ENCODE data around the gene FAM193A.
A peak's percentile ranks its signal among the peaks of the same experiment; 100 is the strongest.
"Not testable (repeated sequence)": the region's sequence is repeated elsewhere in the genome, so short reads cannot be mapped to it uniquely, and the experiment has no call there.

The FAM193A gene

DNA sequence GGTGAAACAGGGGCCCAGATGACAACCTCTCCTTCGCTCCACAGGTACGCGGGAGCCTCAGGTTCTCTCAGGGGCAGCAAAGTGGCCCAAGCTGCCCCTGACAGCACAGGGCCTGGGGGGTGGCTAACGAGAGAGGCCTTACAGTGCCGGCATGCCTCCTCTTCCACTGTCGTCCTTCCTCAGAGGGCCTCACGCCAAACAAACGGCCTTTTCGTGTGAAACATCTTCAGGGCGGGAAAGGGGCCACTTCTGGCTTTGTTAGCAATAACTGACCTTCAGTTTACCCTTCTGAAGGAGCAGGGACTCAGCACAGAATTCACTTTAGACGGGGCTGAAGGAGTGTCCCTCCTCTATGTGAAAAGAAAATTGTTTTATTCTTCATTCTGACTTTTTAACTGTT is 21.5 kb upstream of the FAM193A start:
- DNase-seq (ENCODE audit: low read depth in 2 of 2) = not testable (repeated sequence)

DNA sequence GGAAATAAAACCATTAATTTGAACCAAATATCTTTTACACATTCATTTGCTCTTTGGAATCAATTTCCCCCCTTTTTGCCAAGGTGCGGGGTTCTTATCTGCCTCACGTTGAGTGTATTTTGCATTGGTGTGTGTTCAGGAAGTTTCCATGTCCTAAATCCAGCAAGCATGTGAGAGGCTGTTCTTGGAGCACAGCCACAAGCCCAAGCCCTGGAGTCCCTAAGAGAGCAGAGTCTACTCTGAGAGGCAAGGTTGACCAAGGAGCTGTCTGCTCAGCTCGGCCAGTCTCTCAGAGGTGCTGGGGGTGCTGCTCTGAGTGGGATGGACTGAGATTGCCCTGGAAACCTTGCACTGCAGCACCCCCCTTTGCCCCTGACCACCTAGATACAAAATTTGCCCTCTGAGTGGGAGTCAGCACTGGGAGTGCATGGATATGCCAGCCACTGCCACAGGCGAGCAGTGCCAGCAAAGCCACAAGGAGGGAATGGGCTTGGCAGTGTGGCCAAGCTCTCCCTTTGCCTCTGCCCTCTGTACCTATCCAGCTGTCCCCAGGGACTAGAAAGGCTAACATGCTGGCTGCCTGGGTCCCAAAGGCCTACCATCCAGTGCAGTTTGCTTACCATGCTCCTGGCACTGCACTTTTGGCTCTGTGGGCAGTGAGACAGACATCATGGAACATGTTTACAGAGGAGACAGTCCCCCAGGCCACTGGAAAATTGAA is 20.5 kb upstream of the FAM193A start:
- no peak for DNase-seq (ENCODE audit: low read depth in 2 of 2)

DNA sequence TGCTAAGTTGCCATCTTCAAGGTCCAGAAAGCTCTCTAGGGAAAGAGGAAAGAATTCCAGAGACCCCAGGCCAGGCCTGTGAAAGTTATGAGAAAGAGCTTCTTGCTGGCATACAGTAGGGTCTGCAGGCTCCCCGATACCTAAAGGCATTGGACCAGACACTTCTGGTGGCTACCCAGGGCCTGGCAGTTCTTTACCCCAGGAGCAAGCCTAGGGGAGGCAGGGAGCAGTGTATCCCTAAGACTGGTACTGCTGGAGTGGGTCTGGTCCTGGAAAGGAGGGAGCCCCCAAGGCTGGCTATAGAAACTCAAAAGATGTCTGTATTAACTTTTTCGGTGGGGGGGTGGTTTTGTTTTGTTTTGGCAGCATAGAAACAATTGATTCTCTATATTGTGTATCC is 19.8 kb upstream of the FAM193A start:
- no peak for DNase-seq (ENCODE audit: low read depth in 2 of 2)

DNA sequence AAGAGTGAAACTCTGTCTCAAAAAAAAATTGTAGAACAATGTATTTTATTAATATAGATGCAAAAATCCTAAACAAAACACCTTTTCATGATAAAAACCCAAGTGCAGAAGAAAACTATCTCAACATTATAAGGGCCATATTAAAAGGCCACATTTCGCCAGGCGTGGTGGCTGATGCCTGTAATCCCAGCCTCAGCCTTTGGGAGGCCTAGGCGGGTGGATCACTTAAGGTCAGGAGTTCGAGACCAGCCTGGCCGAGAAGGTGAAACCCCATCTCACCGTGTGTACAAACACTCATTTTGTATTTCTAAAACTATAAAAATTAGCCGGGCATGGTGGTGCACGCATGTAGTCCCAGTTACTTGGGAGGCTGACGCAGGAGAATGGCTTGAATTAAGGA is 9.9 kb upstream of the FAM193A start:
- DNase-seq (ENCODE audit: low read depth in 2 of 2) = no peak

DNA sequence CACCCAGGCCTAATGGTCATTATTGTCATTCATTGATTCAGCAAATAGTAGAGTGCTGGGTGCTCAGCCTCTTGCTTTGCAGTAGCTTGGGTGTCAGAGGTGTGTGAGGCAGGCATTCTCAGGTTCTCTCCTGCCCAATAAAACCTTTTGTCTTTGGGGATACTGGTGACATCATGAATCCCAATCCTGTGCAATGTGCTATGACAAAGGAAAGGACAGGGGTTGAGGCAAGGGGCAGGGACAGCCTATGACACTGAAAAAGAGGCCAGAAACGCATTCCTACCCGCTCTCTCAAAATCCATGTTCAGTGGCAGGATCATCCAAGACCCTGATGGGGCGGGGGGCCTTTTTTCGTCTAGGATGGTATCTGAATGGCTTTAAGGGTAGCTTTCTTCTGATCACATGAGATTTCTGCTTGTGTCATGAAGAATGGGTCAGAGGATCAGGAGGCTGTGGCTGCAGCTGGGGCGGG is 1.5 kb upstream of the FAM193A start:
- no peak for DNase-seq (ENCODE audit: low read depth in 2 of 2)

DNA sequence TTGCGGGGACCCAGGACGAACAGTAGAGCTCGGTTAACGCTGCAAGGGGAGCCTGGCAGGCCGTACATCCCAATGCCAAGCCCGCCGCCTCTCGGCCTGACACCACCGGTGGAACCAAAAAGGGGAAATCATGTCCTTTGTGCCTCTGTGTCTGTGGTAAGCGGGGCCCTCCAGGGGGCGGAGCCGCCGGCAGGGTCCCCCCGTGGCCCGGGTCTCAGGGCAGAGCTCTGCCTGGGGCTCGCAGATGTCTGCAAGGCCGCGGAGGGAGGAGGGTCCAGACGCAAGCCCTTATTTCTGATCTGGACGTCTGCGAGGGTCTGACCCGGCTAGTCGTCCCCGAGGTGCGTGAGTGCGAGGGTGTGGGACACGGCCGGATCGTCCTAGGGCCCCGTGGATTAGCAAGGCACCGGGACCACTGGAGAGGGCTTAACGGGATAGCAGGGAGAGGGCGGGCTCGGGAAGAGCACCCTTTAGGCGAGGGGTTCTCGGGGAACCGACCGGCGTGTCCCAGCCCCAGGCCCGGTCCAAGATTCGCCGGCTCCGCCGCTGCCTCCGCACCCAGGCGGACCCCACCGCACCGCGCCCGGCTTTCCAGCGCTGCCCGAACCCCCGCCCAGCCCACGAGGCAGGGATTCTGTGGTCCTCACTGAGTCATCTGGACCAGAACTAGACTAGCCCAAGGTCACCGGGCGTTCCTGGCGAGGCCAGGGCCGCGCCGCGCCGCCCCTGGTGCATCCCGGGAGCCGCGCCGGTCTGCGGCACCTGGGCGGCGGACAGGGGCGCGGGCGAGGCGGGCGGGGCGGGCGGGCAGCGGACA is 863 bp upstream of the FAM193A start:
- DNase-seq (ENCODE audit: low read depth in 2 of 2) = peak; percentile 23 to 43

DNA sequence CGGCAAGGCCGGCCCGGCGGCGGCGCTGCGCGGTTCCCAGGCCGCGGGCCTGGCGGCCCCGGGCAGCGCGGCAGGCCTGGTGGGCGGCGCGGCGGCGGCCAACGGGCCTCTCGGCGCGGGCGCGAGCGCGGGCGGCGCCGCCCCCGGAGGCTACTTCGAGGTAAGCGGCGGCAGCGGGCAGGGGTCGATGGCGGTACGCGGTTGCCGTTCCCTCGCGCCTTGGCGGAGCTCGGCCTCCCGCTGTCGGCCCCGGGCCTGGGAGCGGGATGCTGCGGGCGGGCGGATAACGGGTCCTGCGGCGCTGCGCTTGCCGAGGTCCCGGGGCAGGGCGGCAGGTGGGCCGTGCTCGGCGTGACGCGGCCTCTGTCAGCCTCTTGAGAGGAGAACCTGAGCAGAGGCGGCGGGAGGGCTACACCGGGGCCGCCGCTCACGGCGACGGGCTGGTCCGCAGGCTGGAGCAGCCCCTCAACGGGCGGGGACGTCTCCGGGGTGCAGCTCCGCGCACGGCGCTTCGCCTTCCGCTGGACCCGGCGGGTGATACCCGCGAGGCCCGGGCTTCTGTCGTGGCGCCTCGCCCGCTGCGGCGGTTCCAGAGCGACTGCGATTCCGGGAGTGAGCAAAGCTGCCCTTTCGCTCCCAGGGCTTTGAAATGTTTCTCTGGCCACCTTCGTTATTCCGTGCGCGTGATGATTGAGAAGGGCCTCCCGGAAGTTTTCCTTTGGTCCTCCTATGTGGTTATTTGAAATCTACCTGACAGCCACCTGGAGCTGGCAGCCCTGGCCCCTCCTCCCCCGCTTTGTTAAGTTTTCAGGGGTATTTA is 774 bp downstream of the FAM193A start:
- DNase-seq (ENCODE audit: low read depth in 2 of 2) = peak; percentile 24 to 37

DNA sequence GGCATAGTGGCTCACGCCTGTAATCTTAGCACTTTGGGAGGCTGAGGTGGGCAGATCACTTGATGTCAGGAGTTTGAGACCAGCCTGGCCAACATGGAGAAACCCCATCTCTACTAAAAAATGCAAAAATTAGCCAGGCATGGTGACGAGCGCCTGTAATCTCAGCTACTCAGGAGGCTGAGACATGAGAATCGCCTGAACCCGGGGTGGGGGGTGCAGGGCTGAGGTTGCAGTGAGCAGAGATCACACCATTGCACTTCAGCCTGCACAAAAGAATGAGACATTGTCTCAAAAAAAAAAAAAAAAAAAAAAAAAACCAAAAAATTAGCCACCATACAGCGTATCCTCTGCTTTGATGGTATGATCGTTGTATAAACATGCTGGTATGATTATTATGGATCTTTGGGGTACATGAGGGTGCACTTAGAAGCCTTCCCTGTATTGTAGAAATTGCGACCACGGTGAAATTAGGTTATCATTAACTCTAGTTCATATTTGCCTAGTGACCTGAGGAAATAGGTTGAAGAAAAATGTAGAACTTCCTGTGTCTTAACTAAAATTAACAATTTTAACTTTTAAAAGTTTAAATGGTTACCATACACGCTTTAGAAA is 7.2 kb downstream of the FAM193A start:
- DNase-seq (ENCODE audit: low read depth in 2 of 2) = not testable (repeated sequence)

DNA sequence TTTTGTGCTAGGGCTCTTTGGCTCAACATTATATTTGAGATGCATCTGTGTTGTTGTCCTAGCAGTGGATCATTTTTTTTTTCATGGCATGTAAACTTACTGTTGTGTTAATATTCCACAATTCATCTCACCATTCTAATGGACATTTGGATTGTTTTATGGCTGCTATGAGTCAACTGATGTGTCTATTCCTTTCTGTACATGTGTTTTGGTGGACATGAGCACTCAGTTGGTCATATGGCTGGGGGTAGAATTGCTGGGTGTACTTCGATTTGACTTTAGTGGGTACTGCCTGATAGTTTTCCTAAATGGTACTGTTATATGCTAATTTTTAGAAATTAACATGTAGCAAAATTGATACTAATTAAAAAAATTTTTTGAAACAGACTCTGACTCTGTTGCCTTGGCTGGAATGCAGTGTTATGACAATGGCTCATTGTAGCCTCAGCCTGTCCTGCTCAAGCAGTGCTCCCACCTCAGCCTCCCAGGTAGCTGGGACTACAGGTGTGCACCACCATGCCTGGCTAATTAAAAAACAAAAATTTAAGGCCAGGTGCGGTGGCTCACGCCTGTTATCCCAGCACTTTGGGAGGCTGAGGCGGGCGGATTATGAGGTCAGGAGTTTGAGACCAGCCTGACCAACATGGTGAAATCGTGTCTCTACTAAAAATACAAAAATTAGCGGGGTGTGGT is 9.0 kb downstream of the FAM193A start:
- DNase-seq (ENCODE audit: low read depth in 2 of 2) = no peak

DNA sequence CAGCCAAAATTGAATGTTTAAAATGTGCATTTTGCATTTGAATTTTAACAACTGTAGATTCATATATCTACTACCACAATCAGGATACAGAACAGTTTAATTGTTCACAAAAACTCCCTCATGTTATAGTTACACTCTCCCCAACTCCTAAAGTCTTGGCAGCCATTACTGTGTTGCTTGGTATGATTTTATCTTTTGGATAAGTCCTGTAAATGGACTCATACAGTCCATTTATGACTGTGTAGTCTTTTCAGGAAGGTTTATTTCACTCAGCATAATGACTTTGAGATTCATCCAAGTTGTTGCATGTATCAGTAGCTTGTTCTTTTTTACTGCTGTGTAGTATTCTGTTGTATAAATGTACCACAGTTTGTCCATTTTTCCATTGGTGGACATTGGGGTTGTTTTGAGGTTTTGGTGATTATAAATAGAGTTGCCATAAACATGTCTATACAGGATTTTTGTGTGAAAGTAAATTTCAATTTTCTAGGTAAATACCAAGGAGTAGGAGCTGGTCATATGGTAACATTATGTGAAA is 9.9 kb downstream of the FAM193A start:
- DNase-seq (ENCODE audit: low read depth in 2 of 2) = no peak

DNA sequence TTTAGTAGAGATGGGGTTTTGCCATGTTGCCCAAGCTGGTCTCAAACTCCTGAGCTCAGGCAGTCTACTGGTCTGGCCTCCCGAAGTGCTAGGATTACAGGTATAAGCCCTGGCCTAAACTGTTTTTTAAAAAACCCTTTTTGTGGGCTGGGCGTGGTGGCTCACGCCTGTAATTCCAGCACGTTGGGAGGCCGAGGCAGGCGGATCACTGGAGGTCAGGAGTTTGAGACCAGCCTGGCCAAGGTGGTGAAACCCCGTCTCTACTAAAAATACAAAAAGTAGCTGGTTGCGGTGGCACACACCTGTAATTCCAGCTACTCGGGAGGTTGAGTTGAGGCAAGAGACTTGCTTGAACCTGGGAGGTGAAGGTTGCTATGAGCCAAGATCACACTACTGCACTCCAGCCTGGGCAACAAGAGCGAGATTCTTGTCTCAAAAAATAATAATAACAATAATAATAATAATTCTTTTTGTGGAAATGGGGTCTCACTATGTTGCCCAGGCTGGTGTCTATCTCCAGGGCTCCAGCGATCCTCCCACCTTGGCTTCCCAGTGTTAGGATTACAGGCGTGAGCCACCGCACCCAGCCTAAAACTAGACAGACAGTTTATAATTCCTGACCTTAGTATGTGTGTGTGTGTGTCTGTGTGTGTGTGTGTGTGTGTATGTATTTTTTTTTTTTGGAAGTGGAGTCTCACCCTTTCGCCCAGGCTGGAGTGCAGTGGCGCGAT is 10.7 kb downstream of the FAM193A start:
- not testable (repeated sequence) for DNase-seq (ENCODE audit: low read depth in 2 of 2)

DNA sequence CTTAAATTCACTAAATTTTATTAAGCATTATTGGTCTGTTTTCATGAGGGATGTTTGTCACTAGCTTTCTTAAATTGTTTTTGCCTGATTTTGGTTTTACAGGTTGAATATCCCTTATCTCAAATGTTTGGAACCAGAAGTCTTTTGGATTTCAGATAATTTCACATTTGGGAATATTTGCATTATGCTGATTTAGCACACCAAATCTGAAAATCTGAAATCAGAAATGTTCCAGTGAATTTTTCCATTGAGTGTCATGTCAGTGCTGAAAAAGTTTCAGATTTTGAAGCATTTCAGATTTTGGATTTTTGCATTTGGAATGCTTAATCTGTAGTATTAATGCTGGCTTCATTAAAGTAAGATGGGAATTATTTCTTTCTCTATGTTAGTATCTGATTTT is 14.7 kb downstream of the FAM193A start:
- DNase-seq (ENCODE audit: low read depth in 2 of 2) = no peak

DNA sequence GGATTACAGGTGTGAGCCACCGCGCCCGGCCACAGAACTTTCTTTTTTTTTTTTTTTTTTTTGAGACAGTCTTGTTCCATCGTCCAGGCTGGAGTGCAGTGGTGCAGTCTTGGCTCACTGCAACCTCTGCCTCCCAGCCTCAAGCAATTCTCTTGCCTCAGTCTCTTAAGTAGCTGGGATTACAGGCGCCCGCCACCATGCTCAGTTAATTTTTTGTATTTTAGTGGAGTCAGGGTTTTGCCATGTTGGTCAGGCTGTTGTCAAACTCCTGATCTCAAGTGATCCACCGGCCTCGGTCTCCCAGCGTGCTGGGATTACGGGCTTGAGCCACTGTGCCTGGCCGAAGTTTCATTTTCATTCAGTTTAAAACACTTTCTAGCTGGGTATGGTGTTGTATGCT is 16.4 kb downstream of the FAM193A start:
- DNase-seq (ENCODE audit: low read depth in 2 of 2) = no peak

DNA sequence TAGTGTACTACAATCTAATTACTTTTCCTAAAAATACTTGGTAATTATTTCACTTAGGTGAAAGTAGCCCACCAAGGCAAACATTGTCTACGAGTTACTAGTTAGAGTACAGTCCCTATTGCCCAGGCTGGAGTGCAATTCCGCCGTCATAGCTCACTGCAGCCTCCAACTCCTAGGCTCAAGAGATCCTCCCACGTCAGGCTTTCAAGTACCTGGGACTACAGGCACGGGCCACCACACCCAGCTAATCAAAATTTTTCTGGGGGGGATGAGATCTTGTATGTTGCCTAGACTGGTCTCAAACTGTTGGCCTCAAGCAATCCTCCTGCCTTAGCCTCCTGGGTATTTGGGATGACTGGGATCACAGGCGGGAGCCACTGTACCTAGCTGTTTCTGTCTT is 21.9 kb downstream of the FAM193A start:
- no peak for DNase-seq (ENCODE audit: low read depth in 2 of 2)

DNA sequence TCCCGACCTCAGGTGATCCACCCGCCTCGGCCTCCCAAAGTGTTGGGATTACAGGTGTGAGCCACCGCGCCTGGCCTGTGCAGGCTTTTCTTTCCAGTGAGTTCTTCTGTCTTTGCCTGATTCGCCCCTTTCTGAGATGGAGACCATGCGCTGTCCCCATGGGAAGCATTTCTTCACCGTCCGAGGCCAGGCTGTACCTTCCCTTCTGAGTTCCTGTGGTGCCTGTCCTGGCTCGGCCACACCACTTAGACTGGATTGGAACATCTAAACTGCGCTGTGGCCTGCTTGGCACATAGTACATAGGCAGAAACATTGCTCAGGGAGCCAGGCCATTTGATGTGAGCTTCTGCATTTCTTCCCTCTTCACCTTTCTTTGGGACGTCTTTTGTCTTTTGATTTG is 23.7 kb downstream of the FAM193A start:
- no peak for DNase-seq (ENCODE audit: low read depth in 2 of 2)

DNA sequence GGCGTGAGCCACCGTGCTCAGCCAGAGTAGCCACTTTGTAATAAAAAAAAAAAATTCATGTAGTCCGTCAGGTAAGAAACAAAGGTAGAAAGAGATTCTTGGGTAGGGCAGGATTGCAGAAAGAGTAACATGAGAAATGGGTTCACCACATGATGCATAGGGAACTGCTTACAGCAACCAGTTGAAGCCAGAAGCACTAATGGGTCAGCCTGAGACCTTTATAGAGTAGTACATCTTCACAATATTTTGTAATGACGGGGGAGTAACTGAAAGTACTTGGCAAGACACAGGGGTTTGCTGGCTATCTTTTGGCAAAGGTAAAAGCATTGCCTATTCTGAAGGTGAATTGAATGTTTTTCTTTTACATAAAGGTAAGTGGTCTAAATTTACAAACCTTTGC is 29.1 kb downstream of the FAM193A start:
- no peak for DNase-seq (ENCODE audit: low read depth in 2 of 2)

DNA sequence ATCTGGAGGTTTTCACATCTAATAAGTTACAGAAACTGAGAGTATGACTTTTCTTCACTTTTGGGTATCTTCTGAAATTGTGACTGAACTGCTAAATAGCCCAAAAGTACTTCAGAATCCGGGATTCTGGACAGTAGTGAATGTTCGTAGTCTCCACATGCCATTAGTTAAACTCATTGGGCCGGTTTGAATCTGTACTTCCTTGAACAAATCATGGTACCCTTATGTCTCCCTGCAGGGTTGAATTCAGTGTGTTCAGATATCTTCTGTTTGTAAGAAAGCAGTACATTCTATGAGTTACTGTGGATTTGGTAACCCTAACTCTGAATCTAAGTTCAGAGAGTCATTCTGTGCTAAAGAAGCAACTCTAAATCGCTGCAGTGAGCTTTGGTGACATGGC is 33.6 kb downstream of the FAM193A start:
- no peak for DNase-seq (ENCODE audit: low read depth in 2 of 2)

DNA sequence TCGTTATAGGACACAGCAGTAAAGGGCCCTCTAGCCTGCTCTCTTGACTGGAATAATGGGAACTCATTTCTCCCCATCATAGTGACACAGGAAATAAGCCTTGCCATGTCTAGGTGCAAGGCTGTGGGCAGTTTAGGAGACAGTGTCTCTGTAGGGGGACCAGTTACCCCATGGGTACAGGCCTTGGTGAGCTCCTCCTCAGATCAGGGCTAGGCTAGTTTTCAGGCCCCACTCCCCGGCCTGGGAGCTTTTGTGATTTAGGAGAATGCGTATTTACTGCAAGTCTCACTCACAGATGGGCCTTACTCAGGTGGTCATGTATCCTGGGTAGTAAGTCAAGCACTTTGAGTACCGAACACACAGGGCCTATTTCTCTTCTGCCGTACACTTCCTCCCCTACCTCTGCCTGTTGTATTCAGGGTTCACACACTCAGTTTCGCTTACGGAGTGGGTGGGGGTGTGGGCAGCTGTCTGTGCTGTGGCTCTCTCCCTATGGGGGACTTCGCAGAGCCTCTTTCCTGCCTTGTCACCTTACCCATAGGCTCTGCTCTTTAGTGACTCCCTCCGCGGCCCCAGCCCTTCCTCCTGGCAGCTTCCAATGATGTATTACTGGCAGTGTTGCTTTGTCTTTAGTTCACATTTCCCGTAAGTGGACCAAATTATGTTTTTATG is 34.2 kb downstream of the FAM193A start:
- peak; percentile 5 to 32 for DNase-seq (ENCODE audit: low read depth in 2 of 2)

DNA sequence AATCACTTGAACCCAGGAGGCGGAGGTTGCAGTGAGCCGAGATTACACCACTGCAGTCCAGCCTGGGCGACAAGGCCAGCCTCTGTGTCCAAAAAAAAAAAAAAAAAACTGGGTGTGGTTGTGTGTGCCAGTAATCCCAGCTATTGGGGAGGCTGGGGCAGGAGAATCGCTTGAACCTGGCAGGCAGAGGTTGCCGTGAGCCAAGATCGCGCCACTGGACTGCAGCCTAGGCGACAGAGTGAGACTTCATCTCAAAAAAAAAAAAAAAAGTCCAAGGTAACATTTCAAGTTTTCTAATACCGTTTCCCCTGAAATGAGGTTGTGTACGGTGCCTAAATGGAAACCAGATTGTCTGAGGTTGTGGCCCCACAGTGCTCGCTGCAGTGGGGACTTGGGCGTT is 35.6 kb downstream of the FAM193A start:
- DNase-seq (ENCODE audit: low read depth in 2 of 2) = no peak

DNA sequence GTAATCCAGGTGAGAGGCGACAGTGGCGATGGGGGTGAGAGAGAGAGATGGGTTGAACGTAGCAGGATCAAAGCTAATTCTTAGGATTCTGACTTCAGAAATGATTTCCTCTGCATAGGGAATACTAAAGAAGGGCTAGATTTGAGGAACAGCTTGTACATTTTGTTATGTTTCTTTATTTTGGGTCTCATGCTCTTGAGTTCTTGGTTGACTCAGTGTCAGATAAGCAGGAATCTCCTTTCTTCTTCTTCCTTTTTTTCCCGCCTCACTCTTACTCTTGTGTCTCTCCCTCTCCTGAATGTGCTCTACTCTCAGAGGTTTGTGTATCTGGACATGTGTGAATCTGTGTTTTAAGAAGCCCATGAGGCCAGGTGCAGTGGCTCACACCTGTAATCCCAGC is 36.4 kb downstream of the FAM193A start:
- no peak for DNase-seq (ENCODE audit: low read depth in 2 of 2)
